Thyroid gland (tissue), 4 donors: ENCODE results near the gene ZNF474.

ENCODE experiments used
- CTCF ChIP-seq, 6 experiments: fragments of 200-600 bp in 3 of 6; fragments of 450-650 bp in 3 of 6; sonication (generic) in 3 of 6; IDR thresholded peaks; one replicate each; pipeline ENCODE4 v1.5.1; 2016 to 2019; ENCODE audit warnings: antibody characterized with exemption in 6 of 6, mild to moderate bottlenecking in 2 of 6, inconsistent platforms in 1 of 6, moderate library complexity in 1 of 6
- POLR2A ChIP-seq, 2 donors: fragments of 450-650 bp; IDR thresholded peaks; one replicate each; pipeline ENCODE4 v1.6.1; 2017; ENCODE audit warnings: antibody characterized with exemption in 2 of 2, mild to moderate bottlenecking in 2 of 2, moderate library complexity in 1 of 2

- no peak for TF ChIP-seq CTCF (IDR thresholded peaks at IDR 0.05)
- TF ChIP-seq POLR2A (IDR thresholded peaks at IDR 0.05), result no peak
These were observed 36.3 kb downstream of the ZNF474 start for GRCh38 chr5:122165559-122166078.
